BLaER1 (cell line): ENCODE results near the gene RAB40B.

Source experiments
- H3K27ac ChIP-seq: shearing (Covaris generic); formaldehyde crosslinking; 2 replicates; pipeline ENCODE4 v1.8.1; 2022
- H3K27me3 ChIP-seq: shearing (Covaris generic); formaldehyde crosslinking; 2 replicates; pipeline ENCODE4 v1.8.1; 2022
- H3K36me3 ChIP-seq: shearing (Covaris generic); formaldehyde crosslinking; 2 replicates; pipeline ENCODE4 v1.8.1; 2022
- H3K4me1 ChIP-seq: shearing (Covaris generic); formaldehyde crosslinking; 2 replicates; pipeline ENCODE4 v1.8.1; 2022
- H3K4me2 ChIP-seq: shearing (Covaris generic); formaldehyde crosslinking; 2 replicates; pipeline ENCODE4 v1.8.1; 2022
- H3K4me3 ChIP-seq: shearing (Covaris generic); formaldehyde crosslinking; 2 replicates; pipeline ENCODE4 v1.8.1; 2022
- H3K9ac ChIP-seq: shearing (Covaris generic); formaldehyde crosslinking; 2 replicates; pipeline ENCODE4 v1.8.1; 2022
- H3K9me3 ChIP-seq: shearing (Covaris generic); formaldehyde crosslinking; 2 replicates; pipeline ENCODE4 v1.8.1; 2022
- H4K20me1 ChIP-seq: shearing (Covaris generic); formaldehyde crosslinking; 2 replicates; pipeline ENCODE4 v1.8.1; 2022
- Cebpa-rat ChIP-seq: shearing (Covaris generic); IDR thresholded peaks from 2 replicates; pipeline ENCODE4 v1.8.1; 2022

The RAB40B gene

GRCh38 chr17:82609655-82610054, 88.8 kb downstream of the RAB40B start:
- Histone ChIP-seq H3K4me2 (no peak overlapping the region), H3K27me3 (no peaks in the 10 kb centered on the region), H3K4me3 (no peak overlapping the region), H3K9me3 (no peaks in the 10 kb centered on the region), H3K27ac (no peak overlapping the region), H4K20me1 (peaks cover 48% of the 10 kb centered on the region), H3K9ac (no peak overlapping the region), H3K4me1 (peaks cover 32% of the 10 kb centered on the region), H3K36me3 (peaks cover 71% of the 10 kb centered on the region)
- TF ChIP-seq Cebpa-rat, result no peak

- H3K4me2 ChIP-seq, result no peak overlapping the region
- no peak for TF ChIP-seq Cebpa-rat
- H3K36me3 ChIP-seq, result peaks cover 71% of the 10 kb centered on the region
- no peaks in the 10 kb centered on the region for H3K27me3 ChIP-seq
- H3K4me1 ChIP-seq, result peaks cover 40% of the 10 kb centered on the region
- no peak overlapping the region; the same call in 1 of the 2 replicates for H3K27ac ChIP-seq
- no peaks in the 10 kb centered on the region for H3K9me3 ChIP-seq
- peaks cover 50% of the 10 kb centered on the region for H4K20me1 ChIP-seq
- no peak overlapping the region for H3K4me3 ChIP-seq
- H3K9ac ChIP-seq, result no peak overlapping the region
Observed at GRCh38 chr17:82608816-82609215, 89.7 kb downstream of the RAB40B start.

- H4K20me1 ChIP-seq, result peaks cover 59% of the 10 kb centered on the region
- H3K9me3 ChIP-seq, result no peaks in the 10 kb centered on the region
- H3K27me3 ChIP-seq, result no peaks in the 10 kb centered on the region
- peaks cover 47% of the 10 kb centered on the region for H3K4me1 ChIP-seq
- H3K4me2 ChIP-seq, result no peak overlapping the region
- H3K4me3 ChIP-seq, result no peak overlapping the region
- no peak for TF ChIP-seq Cebpa-rat
- no peak overlapping the region for H3K27ac ChIP-seq
- no peak overlapping the region for H3K9ac ChIP-seq
- H3K36me3 ChIP-seq, result peaks cover 85% of the 10 kb centered on the region
Observed at GRCh38 chr17:82605939-82606600, 92.4 kb downstream of the RAB40B start.
